Testis (tissue), 2 donors: ENCODE data around the gene MOB3B.

Source experiments
- POLR2A ChIP-seq: fragments of 450-650 bp; IDR thresholded peaks from one replicate; pipeline ENCODE4 v1.6.1; 2017; ENCODE audit warnings: antibody characterized with exemption, mild to moderate bottlenecking, moderate library complexity
- TF ChIP-seq, protein P1 (sequence below), 3 experiments: fragments of 450-650 bp in 2 of 3; fragments of 200-600 bp in 1 of 3; sonication (generic) in 1 of 3; IDR thresholded peaks; one replicate each; pipeline ENCODE4 v1.5.1; 2016 to 2019; ENCODE audit warnings: antibody characterized with exemption in 3 of 3, mild to moderate bottlenecking in 2 of 3, moderate library complexity in 1 of 3

DNA sequence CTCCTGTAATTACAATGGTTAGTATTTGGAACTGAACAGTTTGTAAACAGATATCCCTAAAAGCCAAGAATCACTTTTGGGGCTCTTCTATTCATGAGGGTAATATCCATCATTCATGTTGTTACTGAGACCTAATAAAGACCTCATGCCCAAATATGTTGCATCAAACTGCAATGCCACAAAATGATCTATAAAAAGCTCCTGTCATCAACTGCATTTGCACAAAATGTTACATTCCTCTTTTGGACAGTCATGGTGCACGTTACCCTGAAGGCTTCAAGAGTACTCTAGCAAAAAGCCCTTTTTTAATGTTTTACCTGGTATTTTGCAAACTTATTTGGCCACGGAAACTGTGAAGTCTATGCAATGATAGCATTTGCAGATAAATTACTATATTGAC lies 218.4 kb downstream of the MOB3B start:
- no peak for TF ChIP-seq POLR2A
- TF ChIP-seq, protein P1, sequence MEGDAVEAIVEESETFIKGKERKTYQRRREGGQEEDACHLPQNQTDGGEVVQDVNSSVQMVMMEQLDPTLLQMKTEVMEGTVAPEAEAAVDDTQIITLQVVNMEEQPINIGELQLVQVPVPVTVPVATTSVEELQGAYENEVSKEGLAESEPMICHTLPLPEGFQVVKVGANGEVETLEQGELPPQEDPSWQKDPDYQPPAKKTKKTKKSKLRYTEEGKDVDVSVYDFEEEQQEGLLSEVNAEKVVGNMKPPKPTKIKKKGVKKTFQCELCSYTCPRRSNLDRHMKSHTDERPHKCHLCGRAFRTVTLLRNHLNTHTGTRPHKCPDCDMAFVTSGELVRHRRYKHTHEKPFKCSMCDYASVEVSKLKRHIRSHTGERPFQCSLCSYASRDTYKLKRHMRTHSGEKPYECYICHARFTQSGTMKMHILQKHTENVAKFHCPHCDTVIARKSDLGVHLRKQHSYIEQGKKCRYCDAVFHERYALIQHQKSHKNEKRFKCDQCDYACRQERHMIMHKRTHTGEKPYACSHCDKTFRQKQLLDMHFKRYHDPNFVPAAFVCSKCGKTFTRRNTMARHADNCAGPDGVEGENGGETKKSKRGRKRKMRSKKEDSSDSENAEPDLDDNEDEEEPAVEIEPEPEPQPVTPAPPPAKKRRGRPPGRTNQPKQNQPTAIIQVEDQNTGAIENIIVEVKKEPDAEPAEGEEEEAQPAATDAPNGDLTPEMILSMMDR (IDR thresholded peaks at IDR 0.05): no peak
